Hepatocyte (in vitro differentiated cells): ENCODE measurements around the gene SLC16A8.

ENCODE experiments used
- EZH2 ChIP-seq: fragments of 200-600 bp; sonication (generic); IDR thresholded peaks from 2 replicates; pipeline ENCODE4 v1.6.1; 2016; ENCODE audit warnings: antibody characterized with exemption, mild to moderate bottlenecking, borderline replicate concordance
- EZH2phosphoT487 ChIP-seq: fragments of 200-600 bp; sonication (generic); IDR thresholded peaks from one replicate; pipeline ENCODE4 v1.6.1; 2018; ENCODE audit warnings: antibody characterized with exemption, mild to moderate bottlenecking, low read depth, moderate library complexity; ENCODE audit not compliant: unreplicated experiment, severe bottlenecking
- TF ChIP-seq, protein P1 (sequence below): fragments of 200-600 bp; sonication (generic); IDR thresholded peaks from 2 replicates; pipeline ENCODE4 v1.5.1; 2016; ENCODE audit warnings: antibody characterized with exemption, mild to moderate bottlenecking; ENCODE audit not compliant: poor library complexity

DNA sequence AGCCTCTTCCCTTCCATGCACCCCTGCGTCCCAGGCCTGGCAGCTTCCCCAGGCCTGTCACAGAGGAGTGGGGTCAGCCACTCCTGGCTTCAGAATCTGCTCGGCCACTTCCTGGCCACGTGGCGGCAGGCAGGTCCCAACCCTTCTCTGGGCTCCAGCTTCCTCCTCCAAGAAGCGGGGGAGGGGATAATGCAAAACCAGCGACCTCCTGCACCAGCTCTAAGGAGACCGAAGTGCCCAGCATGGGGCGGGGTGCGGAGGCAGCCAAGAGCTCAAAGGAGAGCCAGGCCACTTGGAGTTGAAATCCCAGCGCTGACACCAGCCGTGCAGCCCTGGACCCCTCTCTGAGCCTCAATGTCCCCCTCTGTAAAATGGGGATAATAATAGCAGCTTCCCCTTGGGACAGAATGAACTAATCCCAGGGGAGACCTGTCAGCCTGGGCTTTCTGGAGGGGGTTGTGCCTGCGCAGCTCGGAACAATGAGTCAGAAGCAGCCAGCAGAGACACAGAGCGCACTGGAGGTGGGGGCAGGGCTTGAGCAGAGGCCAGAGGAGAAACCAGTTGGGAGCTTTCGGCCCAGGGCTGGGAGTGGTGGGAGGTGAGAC lies 49.6 kb downstream of the SLC16A8 start:
- TF ChIP-seq, protein P1, sequence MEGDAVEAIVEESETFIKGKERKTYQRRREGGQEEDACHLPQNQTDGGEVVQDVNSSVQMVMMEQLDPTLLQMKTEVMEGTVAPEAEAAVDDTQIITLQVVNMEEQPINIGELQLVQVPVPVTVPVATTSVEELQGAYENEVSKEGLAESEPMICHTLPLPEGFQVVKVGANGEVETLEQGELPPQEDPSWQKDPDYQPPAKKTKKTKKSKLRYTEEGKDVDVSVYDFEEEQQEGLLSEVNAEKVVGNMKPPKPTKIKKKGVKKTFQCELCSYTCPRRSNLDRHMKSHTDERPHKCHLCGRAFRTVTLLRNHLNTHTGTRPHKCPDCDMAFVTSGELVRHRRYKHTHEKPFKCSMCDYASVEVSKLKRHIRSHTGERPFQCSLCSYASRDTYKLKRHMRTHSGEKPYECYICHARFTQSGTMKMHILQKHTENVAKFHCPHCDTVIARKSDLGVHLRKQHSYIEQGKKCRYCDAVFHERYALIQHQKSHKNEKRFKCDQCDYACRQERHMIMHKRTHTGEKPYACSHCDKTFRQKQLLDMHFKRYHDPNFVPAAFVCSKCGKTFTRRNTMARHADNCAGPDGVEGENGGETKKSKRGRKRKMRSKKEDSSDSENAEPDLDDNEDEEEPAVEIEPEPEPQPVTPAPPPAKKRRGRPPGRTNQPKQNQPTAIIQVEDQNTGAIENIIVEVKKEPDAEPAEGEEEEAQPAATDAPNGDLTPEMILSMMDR = no peak
- TF ChIP-seq EZH2 = no peak
- no peak for TF ChIP-seq EZH2phosphoT487
